HG03439 (cell line): ENCODE results near the gene PLA2G5.

ENCODE experiments used
- ATAC-seq: cut with Tn5 transposase; IDR thresholded peaks from one replicate; pipeline ENCODE4 v1.9.1; 2021; ENCODE audit warnings: mild to moderate bottlenecking, moderate library complexity; ENCODE audit not compliant: unreplicated experiment

PLA2G5 gene

DNA sequence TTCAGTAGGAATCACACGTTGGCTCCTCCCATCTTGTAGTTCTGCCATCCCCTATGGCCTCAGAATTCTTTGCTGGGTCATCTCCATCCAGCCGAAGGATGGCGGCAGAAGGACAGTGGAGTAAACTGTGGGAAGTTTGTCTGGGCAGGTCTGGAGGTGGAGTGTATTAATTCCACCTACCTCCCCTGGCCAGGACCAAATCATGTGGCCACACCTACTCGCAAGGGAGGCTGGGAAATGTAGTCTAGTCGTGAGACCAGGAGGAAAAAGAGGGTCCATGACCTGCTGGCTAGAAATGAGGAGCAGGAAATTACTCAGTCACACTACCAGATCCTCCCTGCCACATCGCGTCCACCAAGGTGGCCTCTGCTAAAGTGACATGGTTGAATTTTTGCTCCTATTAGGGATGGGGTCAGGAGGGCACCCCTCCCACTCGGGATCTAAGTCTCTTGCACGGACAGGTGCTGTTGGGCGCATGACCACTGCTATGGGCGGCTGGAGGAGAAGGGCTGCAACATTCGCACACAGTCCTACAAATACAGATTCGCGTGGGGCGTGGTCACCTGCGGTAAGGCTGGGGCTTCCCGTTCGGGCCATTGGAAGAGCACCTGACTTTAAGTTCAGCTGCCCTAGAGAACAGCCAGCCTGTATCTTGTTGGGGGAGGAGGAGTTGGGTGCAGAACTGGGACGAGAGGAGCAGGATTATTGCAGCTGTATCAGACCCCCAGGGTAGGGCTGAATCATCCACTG lies 19.5 kb downstream of the PLA2G5 start:
- no peak for ATAC-seq

DNA sequence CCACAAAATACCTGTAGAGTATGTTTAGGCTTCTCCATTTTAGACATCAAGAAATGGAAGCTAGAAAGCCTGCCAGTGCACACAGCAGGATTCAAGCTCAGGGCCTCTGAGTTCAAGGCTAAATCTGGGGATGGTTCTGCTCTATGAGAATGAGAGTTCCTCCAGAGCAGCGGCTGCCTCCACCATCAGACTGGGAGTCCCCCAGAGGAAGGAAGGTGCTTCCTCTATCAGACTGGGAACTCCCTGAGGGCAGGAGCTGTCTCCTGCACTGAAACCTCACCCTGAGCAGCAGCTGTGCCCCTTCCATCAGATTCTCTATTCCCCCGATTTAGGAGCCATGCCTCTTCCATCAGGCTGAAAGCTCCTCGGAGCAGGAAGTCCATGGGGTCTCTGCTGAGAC lies 20.1 kb downstream of the PLA2G5 start:
- ATAC-seq = no peak

DNA sequence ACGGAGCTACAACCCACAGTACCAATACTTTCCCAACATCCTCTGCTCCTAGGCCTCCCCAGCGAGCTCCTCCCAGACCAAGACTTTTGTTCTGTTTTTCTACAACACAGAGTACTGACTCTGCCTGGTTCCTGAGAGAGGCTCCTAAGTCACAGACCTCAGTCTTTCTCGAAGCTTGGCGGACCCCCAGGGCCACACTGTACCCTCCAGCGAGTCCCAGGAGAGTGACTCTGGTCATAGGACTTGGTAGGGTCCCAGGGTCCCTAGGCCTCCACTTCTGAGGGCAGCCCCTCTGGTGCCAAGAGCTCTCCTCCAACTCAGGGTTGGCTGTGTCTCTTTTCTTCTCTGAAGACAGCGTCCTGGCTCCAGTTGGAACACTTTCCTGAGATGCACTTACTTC lies 20.6 kb downstream of the PLA2G5 start:
- ATAC-seq = no peak

DNA sequence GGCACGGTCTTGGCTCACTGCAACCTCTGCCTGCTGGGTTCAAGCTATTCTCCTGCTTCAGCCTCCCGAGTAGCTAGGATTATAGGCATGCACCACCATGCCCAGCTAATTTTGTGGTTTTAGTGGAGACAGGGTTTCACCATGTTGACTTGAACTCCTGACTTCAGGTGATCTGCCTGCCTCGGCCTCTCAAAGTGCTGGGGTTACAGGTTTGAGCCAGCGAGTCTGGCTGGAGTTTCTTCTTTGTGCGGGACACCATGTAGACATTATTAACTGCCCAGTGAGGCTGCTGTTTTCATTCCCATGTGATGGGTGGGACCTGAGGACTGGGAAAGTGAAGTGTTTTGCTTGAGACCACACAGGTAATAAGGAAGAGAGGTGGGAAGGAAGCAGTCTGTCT lies 23.3 kb downstream of the PLA2G5 start:
- ATAC-seq = no peak

DNA sequence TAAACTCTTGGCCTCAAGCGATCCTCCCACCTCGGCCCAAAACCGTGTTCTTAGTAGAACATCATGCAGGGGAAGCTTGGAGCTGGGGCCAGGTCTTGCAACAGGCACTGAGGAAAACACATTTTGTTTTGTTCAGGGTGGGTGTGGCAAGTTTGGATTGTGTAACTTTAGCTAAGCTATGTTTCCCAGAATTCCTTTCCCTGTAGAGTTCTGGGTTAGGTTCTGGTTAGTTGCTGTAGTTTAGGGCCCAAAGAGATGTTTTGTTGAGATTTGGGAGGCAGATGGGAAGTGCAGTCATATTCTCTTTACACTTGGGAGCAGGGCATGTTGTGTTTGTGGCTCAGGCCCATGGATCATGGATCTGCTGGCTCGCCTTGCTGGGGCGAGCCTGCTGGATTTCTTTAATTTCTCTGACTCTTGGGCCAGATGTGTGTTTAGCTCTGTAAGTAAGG lies 24.0 kb downstream of the PLA2G5 start:
- no peak for ATAC-seq

DNA sequence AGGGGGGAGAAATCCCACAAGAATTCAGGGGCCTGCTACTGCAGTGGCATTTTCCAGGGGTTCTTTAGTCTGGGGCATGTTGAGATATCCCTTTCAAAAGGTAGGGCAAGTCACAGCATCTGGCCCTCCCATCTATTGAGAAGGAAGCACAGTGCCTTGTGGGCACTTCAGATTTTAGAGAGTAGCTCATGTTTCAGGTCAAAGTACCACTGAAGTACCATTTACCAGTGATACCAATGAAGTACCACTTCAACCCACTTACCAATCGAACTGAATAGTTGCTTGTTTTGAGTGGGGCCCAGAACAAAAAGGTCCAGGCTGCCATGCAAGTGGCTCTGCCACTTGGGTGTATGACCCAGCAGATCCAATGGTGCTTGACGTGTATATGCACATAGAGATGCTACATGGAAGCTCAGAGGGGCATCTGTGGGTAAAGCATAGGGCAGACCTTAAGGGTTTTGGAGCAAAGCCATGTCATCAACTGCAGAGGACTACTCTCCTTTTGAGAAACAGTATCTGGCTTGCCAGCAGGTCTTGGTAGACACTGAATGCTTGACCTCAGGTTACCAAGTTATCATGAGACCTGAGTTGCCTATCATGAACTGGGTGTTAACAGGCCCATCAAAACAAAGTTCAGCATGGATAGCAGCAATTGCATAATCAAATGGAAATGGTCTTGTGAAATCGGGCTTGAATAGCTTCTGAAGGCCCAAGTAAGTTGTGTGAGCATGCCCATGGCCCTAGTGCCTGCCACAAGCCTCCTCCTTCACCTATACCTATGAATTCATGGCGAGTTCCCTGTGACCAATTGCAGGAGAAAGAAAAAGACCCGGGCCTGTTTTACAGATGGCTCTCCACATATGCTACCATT lies 25.8 kb downstream of the PLA2G5 start:
- ATAC-seq = no peak

DNA sequence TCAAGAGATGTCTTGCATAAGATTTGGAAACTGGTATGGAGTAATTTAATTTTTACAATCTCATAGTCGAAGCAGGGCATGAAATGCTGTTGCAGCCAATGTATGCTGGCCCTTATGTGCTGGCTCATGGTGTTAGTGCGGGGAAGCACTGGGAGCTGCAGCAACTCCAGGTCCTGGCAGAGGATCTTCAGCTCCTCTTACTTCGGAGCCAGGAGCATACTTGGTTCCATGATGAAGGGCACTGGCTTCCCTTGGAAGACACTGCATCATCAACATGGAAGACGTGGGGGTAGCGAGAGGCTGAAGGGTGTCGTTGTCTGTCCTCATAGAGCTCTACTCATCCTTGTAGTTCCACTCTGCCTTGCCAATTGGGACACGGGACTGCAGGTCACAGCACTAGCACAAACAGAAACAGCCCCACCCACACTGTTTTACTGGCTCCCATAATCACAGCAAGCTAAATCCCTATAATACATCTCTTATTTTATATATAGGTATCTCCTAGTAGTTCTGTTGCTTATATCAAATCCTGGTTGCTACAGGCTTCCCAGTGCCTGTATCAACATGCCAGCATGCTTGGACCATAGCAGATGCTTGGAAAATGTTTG lies 26.9 kb downstream of the PLA2G5 start:
- ATAC-seq = no peak

DNA sequence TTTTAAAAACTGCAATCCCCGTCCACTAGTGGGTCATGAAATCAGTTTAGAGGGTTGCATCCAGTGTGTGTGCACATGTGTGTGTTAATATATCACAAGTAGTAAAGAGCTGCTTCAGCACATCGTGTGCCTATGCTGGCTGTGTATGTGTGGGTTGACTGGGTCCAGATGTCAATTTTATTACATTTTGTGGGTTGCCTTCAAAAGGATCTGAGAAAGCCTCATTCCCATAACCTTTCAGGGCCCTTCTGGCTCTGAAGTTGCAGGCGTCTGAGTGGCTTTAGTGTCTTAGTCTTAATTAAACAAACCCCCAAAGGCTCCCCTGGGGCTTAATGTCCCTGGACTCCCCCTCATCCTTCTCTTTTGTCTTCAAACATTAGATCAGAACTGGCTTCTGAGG lies 29.5 kb downstream of the PLA2G5 start:
- ATAC-seq = no peak

DNA sequence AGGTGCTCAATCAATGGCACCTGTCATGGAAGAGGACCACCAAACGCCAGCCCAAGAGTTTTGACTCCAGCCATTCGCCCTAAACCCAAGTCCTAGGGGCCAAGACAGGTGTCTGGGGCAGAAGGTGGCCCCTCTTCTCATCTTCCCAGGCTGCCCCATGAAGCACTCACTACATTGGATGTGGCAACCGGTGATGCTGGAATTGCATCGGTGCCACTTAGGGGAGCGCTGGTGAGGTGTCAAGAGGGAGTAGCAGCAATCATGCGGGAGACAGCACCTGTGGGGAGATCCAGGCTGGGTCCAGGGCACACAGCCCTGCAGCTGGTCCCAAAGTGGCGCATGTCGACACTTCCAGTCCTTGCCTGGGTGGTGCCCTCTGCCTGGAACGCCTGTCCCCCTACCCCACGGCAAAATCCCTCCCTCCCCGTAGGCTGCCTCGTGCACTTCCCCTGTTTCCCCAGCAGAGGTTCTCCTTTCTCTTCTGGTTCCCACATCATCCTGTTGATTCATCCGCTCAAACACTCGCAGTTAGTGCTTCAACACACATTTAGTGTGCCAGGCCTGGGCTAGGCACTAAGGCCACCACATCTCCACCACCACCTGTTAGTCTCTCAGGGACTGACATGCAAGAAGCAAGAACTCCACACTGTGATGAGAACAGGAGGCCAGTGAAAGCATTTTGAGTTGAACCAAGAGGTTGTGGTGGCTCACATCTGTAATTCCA lies 30.8 kb downstream of the PLA2G5 start:
- ATAC-seq = no peak

DNA sequence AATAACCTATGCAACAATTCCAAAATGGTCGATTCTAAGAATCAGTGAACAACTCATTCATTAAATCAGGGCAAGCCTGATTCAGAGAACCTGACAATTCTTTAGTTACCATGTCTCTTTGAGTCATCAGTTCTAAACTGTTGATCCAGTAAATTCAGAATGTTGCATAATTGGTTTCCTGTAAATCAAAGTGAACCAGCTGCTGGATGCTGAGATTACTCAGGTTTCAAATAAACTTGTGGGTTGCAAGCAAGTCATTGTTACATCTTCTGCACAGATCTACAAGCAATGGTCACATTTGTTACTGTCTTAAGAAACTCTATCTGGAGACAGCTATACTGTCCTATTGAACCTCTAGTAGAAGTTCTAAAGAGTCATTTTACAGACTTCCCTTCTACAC lies 32.9 kb downstream of the PLA2G5 start:
- no peak for ATAC-seq

DNA sequence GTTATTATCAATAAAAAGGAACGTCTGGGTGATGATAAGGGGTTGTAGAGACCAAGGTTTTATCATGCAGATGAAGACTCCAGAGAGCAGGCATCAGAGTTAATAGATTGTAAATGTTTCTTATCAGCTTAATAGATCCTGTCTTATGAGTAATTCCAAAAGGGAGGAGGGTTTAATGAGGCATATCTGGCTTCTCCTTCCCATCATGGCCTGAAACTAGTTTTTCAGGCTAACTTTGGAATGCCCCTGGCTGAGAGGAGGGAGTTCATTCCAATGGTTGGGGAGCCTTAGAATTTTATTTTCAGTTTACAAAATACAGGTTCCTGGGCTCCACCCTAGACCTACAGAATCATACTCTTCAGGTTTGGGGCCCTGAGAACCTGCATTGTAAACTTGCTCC lies 35.9 kb downstream of the PLA2G5 start:
- ATAC-seq = no peak

DNA sequence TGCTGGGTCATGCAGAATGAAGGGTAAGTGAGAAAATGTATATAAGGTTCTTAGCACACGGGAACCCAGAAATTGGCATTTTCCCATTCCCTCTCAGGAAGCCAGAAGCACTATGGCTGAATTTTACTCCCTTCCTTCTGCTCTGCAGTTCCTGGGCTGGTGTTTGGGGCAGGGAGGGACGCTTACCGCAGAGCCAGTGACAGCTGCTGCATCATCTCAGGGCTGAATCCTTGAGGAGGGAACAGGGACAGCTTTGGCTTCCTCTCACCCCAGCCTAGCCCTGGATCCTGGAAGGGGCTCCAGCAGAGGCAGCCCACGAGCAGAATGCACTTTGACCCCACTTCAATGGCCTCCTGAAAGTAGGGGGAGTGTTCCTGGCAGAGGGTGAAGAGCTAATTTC lies 37.4 kb downstream of the PLA2G5 start:
- ATAC-seq = no peak

DNA sequence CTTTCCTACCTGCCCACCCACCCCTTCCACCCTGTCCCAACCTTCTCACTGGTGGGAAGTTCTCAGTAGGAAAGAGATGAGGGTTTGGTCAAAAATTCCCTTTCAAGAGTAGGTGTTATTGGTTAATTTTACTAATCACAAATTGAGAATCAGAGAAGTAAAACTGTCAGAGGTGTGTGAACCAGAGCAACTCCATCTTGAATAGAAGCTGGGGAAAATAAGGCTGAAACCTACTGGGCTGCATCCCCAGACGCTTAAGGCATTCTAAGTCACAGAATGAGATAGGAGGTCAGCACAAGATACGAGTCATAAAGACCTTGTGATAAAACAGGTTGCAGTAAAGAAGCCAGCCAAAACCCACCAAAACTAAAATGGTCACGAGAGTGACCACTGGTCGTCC lies 37.8 kb downstream of the PLA2G5 start:
- no peak for ATAC-seq

DNA sequence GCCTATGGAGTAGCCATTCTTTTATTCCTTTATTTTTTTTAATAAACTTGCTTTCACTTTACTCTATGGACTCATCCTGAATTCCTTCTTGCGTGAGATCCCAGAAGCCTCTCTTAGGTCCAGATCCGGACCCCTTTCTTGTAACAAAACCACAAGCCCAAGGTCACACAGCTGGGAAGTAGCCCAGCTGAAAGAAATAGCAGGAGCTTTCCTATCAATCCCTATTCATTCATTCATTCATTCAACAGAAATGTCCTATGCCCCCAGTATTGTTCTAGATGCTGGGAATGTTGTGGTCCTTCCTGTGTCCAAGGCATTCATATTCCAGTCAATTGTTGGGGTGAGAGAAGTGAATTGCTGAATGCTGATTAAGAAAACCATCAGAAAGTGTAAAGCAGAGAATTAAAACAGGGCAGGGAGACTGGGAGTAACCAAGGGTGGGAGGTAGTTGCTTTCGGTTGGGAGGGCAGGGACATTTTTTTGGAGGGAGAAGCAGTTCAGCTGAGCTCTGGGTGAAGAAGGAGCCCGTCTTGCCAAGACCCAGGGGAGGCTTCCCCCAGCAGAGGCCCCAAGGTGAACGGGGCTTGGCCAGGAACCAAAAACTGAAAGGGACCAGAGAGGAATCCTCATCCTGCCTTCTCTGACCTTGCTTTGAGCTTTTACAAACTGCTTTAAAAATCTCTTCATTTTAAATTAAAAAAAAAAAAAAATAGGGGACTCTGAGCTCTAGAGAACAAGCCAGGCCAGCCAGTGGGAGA lies 38.6 kb downstream of the PLA2G5 start:
- no peak for ATAC-seq

DNA sequence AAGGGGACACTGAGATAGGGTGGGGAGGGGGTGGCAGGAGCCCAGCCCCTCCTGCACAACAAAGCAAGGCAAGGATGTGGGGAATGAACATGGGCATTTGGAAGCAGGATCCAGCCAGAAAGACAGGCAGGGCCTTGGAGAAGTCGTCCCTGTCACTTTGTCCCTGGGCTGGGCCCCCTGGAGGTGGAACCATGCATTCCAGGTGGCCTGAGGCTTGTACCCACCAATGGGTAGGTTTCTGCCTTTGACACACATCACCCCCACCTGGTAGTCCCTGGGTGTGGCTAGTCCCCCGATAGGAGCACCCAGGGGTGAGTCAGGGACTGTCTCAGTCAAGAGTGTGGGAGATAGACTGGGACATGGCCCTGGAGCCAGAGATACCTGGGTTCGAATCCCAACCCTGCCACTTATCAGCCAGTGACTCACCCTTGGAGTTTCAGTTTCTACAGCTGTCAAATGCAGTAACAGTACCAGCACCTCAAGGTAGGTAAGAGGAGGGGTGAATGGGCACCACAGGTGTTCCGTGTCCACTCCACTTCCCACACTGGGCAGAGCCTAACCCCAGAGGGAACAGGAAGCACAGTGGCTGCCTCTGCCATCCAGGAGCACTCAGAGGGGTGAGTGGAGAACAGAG lies 39.3 kb downstream of the PLA2G5 start:
- ATAC-seq = no peak

DNA sequence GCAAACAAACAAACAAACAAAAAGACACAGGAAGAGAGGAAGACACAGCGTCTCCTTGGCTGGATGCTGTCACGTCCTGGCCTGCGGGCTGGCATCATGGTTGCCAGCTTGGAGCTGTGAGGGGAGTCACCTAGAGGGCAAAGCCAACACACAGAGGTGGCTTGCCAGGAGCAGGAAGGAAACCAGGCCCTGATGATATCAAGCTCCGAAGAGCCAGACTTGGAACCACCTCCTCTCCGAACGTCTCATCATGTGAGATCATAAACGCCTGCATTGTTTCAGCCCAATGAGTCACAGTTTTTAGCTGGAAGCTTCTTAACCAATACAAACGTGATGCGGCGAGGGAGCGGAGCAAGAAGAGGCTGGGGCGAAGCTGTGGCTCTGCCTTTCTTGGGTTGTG lies 40.7 kb downstream of the PLA2G5 start:
- ATAC-seq = no peak

DNA sequence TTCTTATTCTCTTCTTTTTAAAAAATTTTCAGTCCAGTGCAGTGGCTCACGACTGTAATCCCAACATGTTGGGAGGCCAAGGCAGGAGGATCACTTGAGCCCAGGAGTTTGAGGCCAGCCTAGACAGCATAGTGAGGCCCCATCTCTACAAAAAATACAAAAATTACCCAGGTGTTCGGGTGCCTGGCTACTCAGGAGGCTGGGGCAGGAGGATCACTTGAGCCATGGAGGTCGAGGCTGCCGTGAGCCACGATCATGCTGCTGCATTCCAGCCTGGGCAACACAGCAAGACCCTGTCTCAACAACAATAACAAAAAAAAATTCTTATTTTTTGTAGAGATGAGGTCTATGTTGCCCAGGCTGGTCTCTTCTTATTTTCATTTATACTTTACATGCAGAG lies 41.5 kb downstream of the PLA2G5 start:
- no peak for ATAC-seq

DNA sequence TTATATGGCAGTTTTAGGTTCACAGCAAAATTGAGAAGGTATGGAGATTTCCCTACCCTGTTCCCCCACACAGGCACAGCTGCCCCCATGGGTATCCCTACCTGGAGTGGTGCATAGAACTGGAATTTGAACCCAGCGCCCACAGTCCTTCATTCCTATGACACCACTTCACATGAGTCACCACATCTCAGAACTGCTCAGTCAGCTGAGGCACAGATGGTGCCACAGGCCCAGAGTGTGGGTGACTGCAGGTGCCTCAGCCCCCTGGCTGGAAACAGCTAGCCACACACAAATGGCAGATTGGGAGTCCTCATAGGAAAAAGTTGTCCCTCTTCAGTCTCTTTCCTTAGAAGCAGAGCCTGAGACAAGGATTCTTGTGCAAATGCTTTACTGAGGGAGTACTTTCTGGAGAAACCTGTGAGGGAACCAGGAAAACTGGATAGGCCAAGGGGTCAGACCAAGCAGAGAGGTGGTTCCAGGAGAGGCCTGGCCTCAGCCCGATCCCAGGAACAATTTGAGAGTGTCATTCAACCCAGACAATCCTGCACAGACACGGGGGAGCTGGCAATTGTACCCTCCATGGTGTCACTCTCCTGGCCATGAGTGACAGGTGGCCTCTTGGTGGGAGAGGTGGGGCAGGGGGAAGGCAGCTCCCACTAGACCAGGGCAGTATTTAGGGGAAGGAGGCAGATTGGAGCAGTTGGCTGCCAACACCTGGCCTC lies 42.4 kb downstream of the PLA2G5 start:
- no peak for ATAC-seq

DNA sequence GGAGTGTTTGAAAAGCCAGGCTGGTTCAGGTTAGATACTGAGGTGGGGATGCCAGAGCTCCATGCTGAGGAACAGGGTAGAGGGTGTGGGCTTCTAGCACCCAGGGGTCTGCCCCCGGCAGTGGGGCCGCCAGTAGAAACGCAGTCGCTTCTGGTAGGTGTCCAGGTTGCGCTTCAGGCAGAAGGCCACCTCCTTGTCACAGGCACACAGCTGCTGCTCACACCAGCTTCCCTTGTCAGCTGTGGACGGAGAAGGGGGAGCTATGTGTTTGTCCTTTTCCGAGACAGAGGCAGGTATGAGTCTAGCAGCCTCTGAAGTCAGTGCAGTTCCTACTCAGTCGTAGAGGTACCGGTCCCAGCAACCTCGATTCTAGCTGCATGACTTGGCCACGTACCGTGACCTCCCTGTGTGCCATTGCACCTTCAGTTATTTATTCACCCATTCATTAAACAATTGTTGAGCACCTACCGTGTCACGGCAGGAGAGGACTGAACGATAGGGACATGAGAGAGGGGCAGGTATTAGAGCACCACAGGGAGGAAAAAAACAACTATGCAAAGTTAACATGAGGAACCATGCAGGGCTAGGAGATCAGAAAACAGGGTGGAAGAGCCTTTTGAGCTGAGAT lies 44.1 kb downstream of the PLA2G5 start:
- no peak for ATAC-seq
